ENCODE data around the gene PGBD1. TPM values are rescaled to one million over a fixed set of nuclear protein-coding genes. Genes with fewer than 3 reads are reported as not detected.

PGBD1 gene
- total and polyA plus RNA-seq, 2 experiments from 2014 or later = 7.5 to 10.5 TPM

DNA sequence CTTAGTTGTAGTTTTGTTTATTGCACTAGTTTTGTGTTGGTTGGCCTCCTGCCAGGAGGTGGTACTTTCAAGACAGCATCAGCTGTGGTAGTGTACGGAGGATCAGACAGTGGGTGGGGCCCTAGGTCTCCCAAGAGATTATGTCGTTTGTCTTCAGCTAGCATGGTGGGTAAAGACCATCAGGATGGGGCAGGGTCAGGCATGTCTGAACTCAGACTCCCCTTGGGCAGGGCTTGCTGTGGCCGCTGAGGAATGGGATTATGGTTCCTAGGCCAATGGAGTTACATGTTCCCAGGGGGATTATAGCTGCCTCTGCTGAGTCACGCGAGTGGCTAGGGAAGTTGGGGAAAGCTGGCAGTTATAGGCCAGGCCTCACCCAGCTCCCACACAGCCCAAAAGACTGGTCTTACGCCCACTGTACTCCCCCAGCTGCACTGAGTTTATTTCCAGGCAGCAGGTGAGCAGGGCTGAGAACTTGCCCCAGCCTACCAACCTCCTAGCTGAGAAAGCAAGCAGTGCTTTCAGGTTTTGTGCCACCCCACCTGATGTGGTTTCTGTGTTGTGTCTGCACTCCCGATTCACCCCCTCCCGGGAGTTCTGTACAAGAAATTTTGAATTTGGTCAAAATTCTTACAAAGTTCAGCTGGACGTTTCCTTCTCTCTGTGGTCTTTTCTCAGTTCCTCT, 29.9 kb downstream of the PGBD1 start:
- H3K36me3 ChIP-seq (ENCODE audit: insufficient read depth) = no peaks in the 10 kb centered on the region
- H3K4me3 Mint-ChIP-seq = no peak overlapping the region
- H3K4me2 ChIP-seq = peak overlapping the region; percentile 48; the same call in 1 of the 2 replicates
- H3K36me3 Mint-ChIP-seq (ENCODE audit: low read depth) = peaks cover 6% of the 10 kb centered on the region; the same call in 2 of the 3 replicates
- no peaks in the 10 kb centered on the region for H3K27me3 Mint-ChIP-seq (ENCODE audit: insufficient read depth, low read depth, poor library complexity)
- H3K27ac Mint-ChIP-seq = peak overlapping the region; percentile 49; the same call in 1 of the 2 replicates
- H4K20me1 ChIP-seq (replicated peaks; ENCODE audit: insufficient read depth) = no peaks in the 10 kb centered on the region
- peaks cover 21% of the 10 kb centered on the region for H3K4me1 ChIP-seq (ENCODE audit: insufficient read depth)
- no peak for DNase-seq (ENCODE audit: low spot score)
- no peak for ATAC-seq
- H3F3A ChIP-seq (replicated peaks; ENCODE audit: low read depth) = no peaks in the 10 kb centered on the region
- H3K4me3 ChIP-seq = no peak overlapping the region
- peaks cover 20% of the 10 kb centered on the region for H3K4me1 Mint-ChIP-seq
- no peak overlapping the region for H3K27ac ChIP-seq (ENCODE audit: low read depth)
- no peaks in the 10 kb centered on the region for H3K27me3 ChIP-seq (ENCODE audit: insufficient read depth)
- no peaks in the 10 kb centered on the region for H3K9me2 ChIP-seq (ENCODE audit: insufficient read depth)
- no peak overlapping the region for H2AFZ ChIP-seq
- peaks cover 3% of the 10 kb centered on the region; the same call in 1 of the 3 replicates for H3K9me3 Mint-ChIP-seq
- TF ChIP-seq JUNB (IDR thresholded peaks at IDR 0.05; ENCODE audit: unreplicated experiment) = no peak
- TF ChIP-seq, protein P1, sequence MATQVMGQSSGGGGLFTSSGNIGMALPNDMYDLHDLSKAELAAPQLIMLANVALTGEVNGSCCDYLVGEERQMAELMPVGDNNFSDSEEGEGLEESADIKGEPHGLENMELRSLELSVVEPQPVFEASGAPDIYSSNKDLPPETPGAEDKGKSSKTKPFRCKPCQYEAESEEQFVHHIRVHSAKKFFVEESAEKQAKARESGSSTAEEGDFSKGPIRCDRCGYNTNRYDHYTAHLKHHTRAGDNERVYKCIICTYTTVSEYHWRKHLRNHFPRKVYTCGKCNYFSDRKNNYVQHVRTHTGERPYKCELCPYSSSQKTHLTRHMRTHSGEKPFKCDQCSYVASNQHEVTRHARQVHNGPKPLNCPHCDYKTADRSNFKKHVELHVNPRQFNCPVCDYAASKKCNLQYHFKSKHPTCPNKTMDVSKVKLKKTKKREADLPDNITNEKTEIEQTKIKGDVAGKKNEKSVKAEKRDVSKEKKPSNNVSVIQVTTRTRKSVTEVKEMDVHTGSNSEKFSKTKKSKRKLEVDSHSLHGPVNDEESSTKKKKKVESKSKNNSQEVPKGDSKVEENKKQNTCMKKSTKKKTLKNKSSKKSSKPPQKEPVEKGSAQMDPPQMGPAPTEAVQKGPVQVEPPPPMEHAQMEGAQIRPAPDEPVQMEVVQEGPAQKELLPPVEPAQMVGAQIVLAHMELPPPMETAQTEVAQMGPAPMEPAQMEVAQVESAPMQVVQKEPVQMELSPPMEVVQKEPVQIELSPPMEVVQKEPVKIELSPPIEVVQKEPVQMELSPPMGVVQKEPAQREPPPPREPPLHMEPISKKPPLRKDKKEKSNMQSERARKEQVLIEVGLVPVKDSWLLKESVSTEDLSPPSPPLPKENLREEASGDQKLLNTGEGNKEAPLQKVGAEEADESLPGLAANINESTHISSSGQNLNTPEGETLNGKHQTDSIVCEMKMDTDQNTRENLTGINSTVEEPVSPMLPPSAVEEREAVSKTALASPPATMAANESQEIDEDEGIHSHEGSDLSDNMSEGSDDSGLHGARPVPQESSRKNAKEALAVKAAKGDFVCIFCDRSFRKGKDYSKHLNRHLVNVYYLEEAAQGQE (IDR thresholded peaks at IDR 0.05; ENCODE audit: unreplicated experiment) = no peak
- no peak for TF ChIP-seq CREB1 (CRISPR knock-in tag; IDR thresholded peaks at IDR 0.05; ENCODE audit: low read depth)
- TF ChIP-seq POLR2AphosphoS5 (IDR thresholded peaks at IDR 0.05; ENCODE audit: low read depth) = no peak
- TF ChIP-seq ZNF114 (CRISPR knock-in tag; IDR thresholded peaks at IDR 0.05) = no peak
- TF ChIP-seq EZH2phosphoT487 (IDR thresholded peaks at IDR 0.05; ENCODE audit: unreplicated experiment) = no peak
- TF ChIP-seq, protein P2, sequence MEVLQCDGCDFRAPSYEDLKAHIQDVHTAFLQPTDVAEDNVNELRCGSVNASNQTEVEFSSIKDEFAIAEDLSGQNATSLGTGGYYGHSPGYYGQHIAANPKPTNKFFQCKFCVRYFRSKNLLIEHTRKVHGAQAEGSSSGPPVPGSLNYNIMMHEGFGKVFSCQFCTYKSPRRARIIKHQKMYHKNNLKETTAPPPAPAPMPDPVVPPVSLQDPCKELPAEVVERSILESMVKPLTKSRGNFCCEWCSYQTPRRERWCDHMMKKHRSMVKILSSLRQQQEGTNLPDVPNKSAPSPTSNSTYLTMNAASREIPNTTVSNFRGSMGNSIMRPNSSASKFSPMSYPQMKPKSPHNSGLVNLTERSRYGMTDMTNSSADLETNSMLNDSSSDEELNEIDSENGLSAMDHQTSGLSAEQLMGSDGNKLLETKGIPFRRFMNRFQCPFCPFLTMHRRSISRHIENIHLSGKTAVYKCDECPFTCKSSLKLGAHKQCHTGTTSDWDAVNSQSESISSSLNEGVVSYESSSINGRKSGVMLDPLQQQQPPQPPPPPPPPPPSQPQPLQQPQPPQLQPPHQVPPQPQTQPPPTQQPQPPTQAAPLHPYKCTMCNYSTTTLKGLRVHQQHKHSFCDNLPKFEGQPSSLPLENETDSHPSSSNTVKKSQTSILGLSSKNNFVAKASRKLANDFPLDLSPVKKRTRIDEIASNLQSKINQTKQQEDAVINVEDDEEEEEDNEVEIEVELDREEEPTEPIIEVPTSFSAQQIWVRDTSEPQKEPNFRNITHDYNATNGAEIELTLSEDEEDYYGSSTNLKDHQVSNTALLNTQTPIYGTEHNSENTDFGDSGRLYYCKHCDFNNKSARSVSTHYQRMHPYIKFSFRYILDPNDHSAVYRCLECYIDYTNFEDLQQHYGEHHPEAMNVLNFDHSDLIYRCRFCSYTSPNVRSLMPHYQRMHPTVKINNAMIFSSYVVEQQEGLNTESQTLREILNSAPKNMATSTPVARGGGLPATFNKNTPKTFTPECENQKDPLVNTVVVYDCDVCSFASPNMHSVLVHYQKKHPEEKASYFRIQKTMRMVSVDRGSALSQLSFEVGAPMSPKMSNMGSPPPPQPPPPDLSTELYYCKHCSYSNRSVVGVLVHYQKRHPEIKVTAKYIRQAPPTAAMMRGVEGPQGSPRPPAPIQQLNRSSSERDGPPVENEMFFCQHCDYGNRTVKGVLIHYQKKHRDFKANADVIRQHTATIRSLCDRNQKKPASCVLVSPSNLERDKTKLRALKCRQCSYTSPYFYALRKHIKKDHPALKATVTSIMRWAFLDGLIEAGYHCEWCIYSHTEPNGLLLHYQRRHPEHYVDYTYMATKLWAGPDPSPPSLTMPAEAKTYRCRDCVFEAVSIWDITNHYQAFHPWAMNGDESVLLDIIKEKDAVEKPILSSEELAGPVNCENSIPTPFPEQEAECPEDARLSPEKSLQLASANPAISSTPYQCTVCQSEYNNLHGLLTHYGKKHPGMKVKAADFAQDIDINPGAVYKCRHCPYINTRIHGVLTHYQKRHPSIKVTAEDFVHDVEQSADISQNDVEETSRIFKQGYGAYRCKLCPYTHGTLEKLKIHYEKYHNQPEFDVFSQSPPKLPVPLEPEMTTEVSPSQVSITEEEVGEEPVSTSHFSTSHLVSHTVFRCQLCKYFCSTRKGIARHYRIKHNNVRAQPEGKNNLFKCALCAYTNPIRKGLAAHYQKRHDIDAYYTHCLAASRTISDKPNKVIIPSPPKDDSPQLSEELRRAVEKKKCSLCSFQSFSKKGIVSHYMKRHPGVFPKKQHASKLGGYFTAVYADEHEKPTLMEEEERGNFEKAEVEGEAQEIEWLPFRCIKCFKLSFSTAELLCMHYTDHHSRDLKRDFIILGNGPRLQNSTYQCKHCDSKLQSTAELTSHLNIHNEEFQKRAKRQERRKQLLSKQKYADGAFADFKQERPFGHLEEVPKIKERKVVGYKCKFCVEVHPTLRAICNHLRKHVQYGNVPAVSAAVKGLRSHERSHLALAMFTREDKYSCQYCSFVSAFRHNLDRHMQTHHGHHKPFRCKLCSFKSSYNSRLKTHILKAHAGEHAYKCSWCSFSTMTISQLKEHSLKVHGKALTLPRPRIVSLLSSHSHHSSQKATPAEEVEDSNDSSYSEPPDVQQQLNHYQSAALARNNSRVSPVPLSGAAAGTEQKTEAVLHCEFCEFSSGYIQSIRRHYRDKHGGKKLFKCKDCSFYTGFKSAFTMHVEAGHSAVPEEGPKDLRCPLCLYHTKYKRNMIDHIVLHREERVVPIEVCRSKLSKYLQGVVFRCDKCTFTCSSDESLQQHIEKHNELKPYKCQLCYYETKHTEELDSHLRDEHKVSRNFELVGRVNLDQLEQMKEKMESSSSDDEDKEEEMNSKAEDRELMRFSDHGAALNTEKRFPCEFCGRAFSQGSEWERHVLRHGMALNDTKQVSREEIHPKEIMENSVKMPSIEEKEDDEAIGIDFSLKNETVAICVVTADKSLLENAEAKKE (CRISPR knock-in tag; IDR thresholded peaks at IDR 0.05) = no peak
- no peak for TF ChIP-seq NANOG (IDR thresholded peaks at IDR 0.05; ENCODE audit: borderline replicate concordance)
- no peak for TF ChIP-seq EZH2 (IDR thresholded peaks at IDR 0.05; ENCODE audit: low read depth, unreplicated experiment)
- no peak for TF ChIP-seq STAT1 (IDR thresholded peaks at IDR 0.05; ENCODE audit: unreplicated experiment)
- no peak for TF ChIP-seq ZNF331 (CRISPR knock-in tag; IDR thresholded peaks at IDR 0.05; ENCODE audit: low read depth)
- TF ChIP-seq, protein P3, sequence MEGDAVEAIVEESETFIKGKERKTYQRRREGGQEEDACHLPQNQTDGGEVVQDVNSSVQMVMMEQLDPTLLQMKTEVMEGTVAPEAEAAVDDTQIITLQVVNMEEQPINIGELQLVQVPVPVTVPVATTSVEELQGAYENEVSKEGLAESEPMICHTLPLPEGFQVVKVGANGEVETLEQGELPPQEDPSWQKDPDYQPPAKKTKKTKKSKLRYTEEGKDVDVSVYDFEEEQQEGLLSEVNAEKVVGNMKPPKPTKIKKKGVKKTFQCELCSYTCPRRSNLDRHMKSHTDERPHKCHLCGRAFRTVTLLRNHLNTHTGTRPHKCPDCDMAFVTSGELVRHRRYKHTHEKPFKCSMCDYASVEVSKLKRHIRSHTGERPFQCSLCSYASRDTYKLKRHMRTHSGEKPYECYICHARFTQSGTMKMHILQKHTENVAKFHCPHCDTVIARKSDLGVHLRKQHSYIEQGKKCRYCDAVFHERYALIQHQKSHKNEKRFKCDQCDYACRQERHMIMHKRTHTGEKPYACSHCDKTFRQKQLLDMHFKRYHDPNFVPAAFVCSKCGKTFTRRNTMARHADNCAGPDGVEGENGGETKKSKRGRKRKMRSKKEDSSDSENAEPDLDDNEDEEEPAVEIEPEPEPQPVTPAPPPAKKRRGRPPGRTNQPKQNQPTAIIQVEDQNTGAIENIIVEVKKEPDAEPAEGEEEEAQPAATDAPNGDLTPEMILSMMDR (conservative IDR thresholded peaks at IDR 0.05; ENCODE audit: low read depth in 2 of 2) = no peak
- TF ChIP-seq, protein P4, sequence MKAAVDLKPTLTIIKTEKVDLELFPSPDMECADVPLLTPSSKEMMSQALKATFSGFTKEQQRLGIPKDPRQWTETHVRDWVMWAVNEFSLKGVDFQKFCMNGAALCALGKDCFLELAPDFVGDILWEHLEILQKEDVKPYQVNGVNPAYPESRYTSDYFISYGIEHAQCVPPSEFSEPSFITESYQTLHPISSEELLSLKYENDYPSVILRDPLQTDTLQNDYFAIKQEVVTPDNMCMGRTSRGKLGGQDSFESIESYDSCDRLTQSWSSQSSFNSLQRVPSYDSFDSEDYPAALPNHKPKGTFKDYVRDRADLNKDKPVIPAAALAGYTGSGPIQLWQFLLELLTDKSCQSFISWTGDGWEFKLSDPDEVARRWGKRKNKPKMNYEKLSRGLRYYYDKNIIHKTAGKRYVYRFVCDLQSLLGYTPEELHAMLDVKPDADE (IDR thresholded peaks at IDR 0.05) = no peak
- no peaks in the 10 kb centered on the region for H3K79me2 ChIP-seq (replicated peaks; ENCODE audit: insufficient read depth)

All from GM23338 (cell line).